Astrocyte (in vitro differentiated cells and primary cell): ENCODE data around the gene PBX3. TPM values are rescaled to one million over a fixed set of nuclear protein-coding genes. Genes with fewer than 3 reads are reported as not detected.

ENCODE experiments used
- DNase-seq: peaks from one replicate; pipeline ENCODE4 v3.0.0-alpha.2; 2010; ENCODE audit warnings: low read depth
- FAIRE-seq: peaks from 2 replicates; lab custom pipeline; 2011; peaks lifted over from hg19 to GRCh38; lab: Jason Lieb, UNC
- H2AFZ ChIP-seq: 2 replicates; pipeline ENCODE4 v1.6.0; 2012; ENCODE audit warnings: low read depth, low read length, inconsistent platforms
- H3K27ac ChIP-seq: 2 replicates; pipeline ENCODE4 v1.5.1; 2011; ENCODE audit warnings: low read depth, low read length, inconsistent platforms
- H3K27me3 ChIP-seq: 2 replicates; pipeline ENCODE4 v1.6.0; 2011; ENCODE audit warnings: low read length, inconsistent platforms; ENCODE audit not compliant: insufficient read depth
- H3K36me3 ChIP-seq: 2 replicates; pipeline ENCODE4 v1.5.1; 2011; ENCODE audit warnings: low read length, inconsistent platforms; ENCODE audit not compliant: insufficient read depth
- H3K4me1 ChIP-seq: 2 replicates; pipeline ENCODE4 v1.5.1; 2011; ENCODE audit warnings: low read length, inconsistent platforms; ENCODE audit not compliant: insufficient read depth
- H3K4me2 ChIP-seq: 2 replicates; pipeline ENCODE4 v1.6.0; 2012; ENCODE audit warnings: low read length, inconsistent platforms
- H3K4me3 ChIP-seq: 2 replicates; pipeline ENCODE4 v1.5.1; 2011; ENCODE audit warnings: low read depth, mild to moderate bottlenecking, low read length, inconsistent platforms; ENCODE audit not compliant: insufficient read depth
- H3K79me2 ChIP-seq: 2 replicates; pipeline ENCODE4 v1.6.0; 2012; ENCODE audit warnings: mild to moderate bottlenecking, low read length, inconsistent platforms; ENCODE audit not compliant: insufficient read depth
- H3K9ac ChIP-seq: 2 replicates; pipeline ENCODE4 v1.6.0; 2012; ENCODE audit warnings: mild to moderate bottlenecking, low read length, inconsistent platforms
- H3K9me3 ChIP-seq: 2 replicates; pipeline ENCODE4 v1.5.1; 2012; ENCODE audit warnings: low read depth, mild to moderate bottlenecking, low read length, inconsistent platforms; ENCODE audit not compliant: insufficient read depth
- H4K20me1 ChIP-seq: 2 replicates; pipeline ENCODE4 v1.6.0; 2012; ENCODE audit warnings: low read length, inconsistent platforms; ENCODE audit not compliant: insufficient read depth
- H3K27ac Mint-ChIP-seq: one replicate; pipeline ENCODE4 v1.8.0; 2021; ENCODE audit warnings: mild to moderate bottlenecking, mixed read lengths; ENCODE audit not compliant: unreplicated experiment
- H3K27me3 Mint-ChIP-seq: one replicate; pipeline ENCODE4 v1.8.0; 2021; ENCODE audit warnings: low read depth, mixed read lengths; ENCODE audit not compliant: unreplicated experiment
- H3K36me3 Mint-ChIP-seq: one replicate; pipeline ENCODE4 v1.8.0; 2021; ENCODE audit warnings: low read depth, mixed read lengths; ENCODE audit not compliant: unreplicated experiment
- H3K4me1 Mint-ChIP-seq: one replicate; pipeline ENCODE4 v1.8.0; 2021; ENCODE audit warnings: low read depth, mixed read lengths; ENCODE audit not compliant: unreplicated experiment
- H3K4me3 Mint-ChIP-seq: one replicate; pipeline ENCODE4 v1.8.0; 2021; ENCODE audit warnings: mild to moderate bottlenecking, moderate library complexity, mixed read lengths; ENCODE audit not compliant: unreplicated experiment
- H3K9me3 Mint-ChIP-seq: one replicate; pipeline ENCODE4 v1.8.0; 2021; ENCODE audit warnings: mild to moderate bottlenecking, mixed read lengths; ENCODE audit not compliant: unreplicated experiment
- EZH2 ChIP-seq: IDR thresholded peaks from 2 replicates; pipeline ENCODE4 v1.6.1; 2012; ENCODE audit warnings: mild to moderate bottlenecking, low read length, inconsistent platforms; ENCODE audit not compliant: insufficient read depth
- total RNA-seq: library from RNA; stranded (reverse); gene quantifications from 2 replicates; pipeline ENCODE4 v1.2.1, GENCODE V29; 2021
- TF ChIP-seq, protein P1 (sequence below): IDR thresholded peaks from 2 replicates; pipeline ENCODE4 v1.5.1; 2011; ENCODE audit warnings: low read depth, mild to moderate bottlenecking, inconsistent platforms, low read length, moderate library complexity; ENCODE audit not compliant: insufficient read depth

Gene PBX3
- total RNA-seq, 1 donor from 2014 or later = 51.2 TPM

DNA sequence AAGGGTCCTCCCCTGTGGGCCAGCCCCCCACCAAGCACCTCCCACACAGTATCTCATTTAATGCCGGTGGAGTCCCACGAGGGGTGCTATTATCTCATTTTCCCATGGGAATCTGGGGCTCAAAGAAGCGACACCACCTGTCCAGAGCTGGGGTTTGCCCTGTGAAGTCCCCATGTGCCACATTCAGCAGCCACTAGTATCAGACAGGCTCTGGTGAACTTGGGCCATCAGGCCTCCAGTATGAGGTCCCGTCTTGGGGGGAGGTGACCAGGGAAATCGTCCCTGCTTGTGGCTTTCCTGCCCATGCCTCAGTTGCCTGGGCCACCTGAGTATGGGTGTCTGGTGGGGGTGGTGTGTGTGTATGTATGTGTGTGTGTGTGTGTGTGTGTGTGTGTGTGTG lies 222.7 kb downstream of the PBX3 start:
- no peak overlapping the region for H2AFZ ChIP-seq
- H3K27me3 ChIP-seq = no peaks in the 10 kb centered on the region
- Mint-ChIP-seq H3K4me1 (no peaks in the 10 kb centered on the region), H3K9me3 (no peaks in the 10 kb centered on the region), H3K27ac (no peak overlapping the region), H3K36me3 (peaks cover 4% of the 10 kb centered on the region), H3K4me3 (no peak overlapping the region), H3K27me3 (peaks cover 1% of the 10 kb centered on the region)
- H3K27ac ChIP-seq = no peak overlapping the region
- no peaks in the 10 kb centered on the region for H3K9me3 ChIP-seq
- H3K4me1 ChIP-seq = no peaks in the 10 kb centered on the region
- H3K79me2 ChIP-seq = no peaks in the 10 kb centered on the region
- FAIRE-seq (no peak), DNase-seq (no peak)
- H3K36me3 ChIP-seq = peaks cover 6% of the 10 kb centered on the region
- H4K20me1 ChIP-seq = no peaks in the 10 kb centered on the region
- H3K4me3 ChIP-seq = no peak overlapping the region
- TF ChIP-seq EZH2 = no peak
- TF ChIP-seq, protein P1, sequence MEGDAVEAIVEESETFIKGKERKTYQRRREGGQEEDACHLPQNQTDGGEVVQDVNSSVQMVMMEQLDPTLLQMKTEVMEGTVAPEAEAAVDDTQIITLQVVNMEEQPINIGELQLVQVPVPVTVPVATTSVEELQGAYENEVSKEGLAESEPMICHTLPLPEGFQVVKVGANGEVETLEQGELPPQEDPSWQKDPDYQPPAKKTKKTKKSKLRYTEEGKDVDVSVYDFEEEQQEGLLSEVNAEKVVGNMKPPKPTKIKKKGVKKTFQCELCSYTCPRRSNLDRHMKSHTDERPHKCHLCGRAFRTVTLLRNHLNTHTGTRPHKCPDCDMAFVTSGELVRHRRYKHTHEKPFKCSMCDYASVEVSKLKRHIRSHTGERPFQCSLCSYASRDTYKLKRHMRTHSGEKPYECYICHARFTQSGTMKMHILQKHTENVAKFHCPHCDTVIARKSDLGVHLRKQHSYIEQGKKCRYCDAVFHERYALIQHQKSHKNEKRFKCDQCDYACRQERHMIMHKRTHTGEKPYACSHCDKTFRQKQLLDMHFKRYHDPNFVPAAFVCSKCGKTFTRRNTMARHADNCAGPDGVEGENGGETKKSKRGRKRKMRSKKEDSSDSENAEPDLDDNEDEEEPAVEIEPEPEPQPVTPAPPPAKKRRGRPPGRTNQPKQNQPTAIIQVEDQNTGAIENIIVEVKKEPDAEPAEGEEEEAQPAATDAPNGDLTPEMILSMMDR = no peak
- H3K4me2 ChIP-seq = no peak overlapping the region
- H3K9ac ChIP-seq = no peak overlapping the region

DNA sequence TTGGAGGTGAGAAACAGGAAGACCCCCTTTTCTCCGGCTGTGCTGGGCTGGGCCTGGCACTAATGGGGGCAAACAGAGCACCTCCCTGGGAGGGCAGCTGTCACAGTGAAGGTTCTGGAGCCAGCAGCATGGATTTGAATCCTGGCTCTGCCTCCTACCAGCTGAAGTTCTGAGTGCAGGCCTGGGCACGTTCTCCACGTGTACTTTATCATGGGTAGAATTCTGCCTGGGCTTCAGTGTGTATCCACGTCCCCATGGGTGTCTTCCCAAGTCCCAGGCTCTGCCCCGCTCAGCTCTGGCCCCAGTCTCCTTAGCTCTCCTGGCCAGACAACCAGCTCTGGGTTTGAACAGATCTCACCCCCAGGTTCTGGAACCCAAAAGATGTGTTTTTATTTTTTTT lies 223.2 kb downstream of the PBX3 start:
- TF ChIP-seq, protein P1 = no peak
- TF ChIP-seq EZH2 = no peak
- no peak for FAIRE-seq
- Histone ChIP-seq H3K4me3 (no peak overlapping the region), H3K9me3 (no peaks in the 10 kb centered on the region), H3K4me1 (no peaks in the 10 kb centered on the region), H3K36me3 (peaks cover 6% of the 10 kb centered on the region), H2AFZ (no peak overlapping the region), H3K79me2 (no peaks in the 10 kb centered on the region), H3K27ac (no peak overlapping the region), H4K20me1 (no peaks in the 10 kb centered on the region), H3K27me3 (no peaks in the 10 kb centered on the region), H3K9ac (no peak overlapping the region), H3K4me2 (no peak overlapping the region)
- Mint-ChIP-seq H3K9me3 (no peaks in the 10 kb centered on the region), H3K4me3 (no peak overlapping the region), H3K27ac (no peak overlapping the region), H3K27me3 (peaks cover 1% of the 10 kb centered on the region), H3K36me3 (peaks cover 4% of the 10 kb centered on the region), H3K4me1 (no peaks in the 10 kb centered on the region)
- DNase-seq = no peak

DNA sequence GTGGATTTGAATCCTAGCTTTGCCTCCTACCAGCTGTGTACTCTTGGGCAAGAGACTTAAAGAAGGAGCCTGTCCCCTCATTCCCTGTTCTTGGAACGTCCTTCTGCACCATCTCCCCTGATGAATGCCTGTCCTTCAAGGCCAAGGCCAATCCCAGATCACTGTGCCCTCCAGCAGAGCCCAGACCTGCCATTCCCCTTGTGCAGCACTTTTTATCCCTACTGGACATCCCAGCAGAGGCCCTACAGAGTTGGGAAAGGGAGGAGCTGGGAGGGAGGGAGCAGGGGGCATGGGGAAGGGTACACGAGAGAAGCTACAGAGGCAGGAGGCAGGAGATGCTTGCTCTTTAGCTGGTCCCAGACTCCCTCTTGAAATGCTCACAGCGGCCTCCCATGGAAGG lies 223.9 kb downstream of the PBX3 start:
- Histone ChIP-seq H3K4me1 (no peaks in the 10 kb centered on the region), H3K4me2 (no peak overlapping the region), H3K27me3 (no peaks in the 10 kb centered on the region), H3K79me2 (no peaks in the 10 kb centered on the region), H3K4me3 (no peak overlapping the region), H3K27ac (no peak overlapping the region), H4K20me1 (no peaks in the 10 kb centered on the region), H2AFZ (no peak overlapping the region), H3K9ac (no peak overlapping the region), H3K9me3 (no peaks in the 10 kb centered on the region), H3K36me3 (peaks cover 6% of the 10 kb centered on the region)
- Mint-ChIP-seq H3K4me3 (no peak overlapping the region), H3K4me1 (no peaks in the 10 kb centered on the region), H3K27me3 (peaks cover 1% of the 10 kb centered on the region), H3K27ac (no peak overlapping the region), H3K36me3 (peaks cover 4% of the 10 kb centered on the region), H3K9me3 (peaks cover 2% of the 10 kb centered on the region)
- FAIRE-seq (no peak), DNase-seq (no peak)
- no peak for TF ChIP-seq EZH2
- TF ChIP-seq, protein P1 = no peak
